GM21381 (cell line): ENCODE measurements around the gene NANOS3.

Source experiments
- ATAC-seq: cut with Tn5 transposase; IDR thresholded peaks from one replicate; pipeline ENCODE4 v1.9.1; 2021; ENCODE audit warnings: mild to moderate bottlenecking, moderate library complexity; ENCODE audit not compliant: unreplicated experiment

Gene NANOS3

GRCh38 chr19:13884726-13885591, 8.0 kb downstream of the NANOS3 start:
- ATAC-seq: no peak

DNA sequence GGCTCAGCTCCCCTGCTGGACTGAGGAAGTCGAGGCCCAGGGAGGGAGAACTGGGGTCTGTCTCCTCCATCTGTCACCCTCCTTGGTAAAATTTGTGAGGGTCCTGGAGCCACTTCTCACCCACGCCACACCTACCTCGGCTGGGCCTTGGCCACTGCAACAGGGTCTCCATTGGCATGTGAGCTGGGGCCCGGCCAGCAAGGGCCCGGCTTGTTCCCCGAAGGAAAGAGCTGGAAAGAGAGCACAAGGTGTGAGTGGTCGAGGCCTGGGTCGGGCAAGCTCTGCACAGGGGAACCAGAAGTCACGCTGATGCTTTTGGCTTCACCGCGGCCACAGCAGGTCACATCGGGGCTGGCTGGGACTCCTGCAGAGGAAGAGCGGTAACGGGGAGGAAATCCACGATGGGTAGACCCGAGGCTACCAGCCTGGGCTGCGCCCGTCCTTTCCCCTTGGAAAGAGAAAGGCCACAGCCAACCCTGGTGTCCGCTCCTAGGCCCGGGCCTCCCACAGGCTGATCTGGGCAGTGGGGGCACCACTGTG, 9.0 kb downstream of the NANOS3 start:
- ATAC-seq: no peak

- no peak for ATAC-seq
Measured at GRCh38 chr19:13887018-13887436, 10.1 kb downstream of the NANOS3 start.

GRCh38 chr19:13887517-13887916, 10.6 kb downstream of the NANOS3 start:
- ATAC-seq: no peak

DNA sequence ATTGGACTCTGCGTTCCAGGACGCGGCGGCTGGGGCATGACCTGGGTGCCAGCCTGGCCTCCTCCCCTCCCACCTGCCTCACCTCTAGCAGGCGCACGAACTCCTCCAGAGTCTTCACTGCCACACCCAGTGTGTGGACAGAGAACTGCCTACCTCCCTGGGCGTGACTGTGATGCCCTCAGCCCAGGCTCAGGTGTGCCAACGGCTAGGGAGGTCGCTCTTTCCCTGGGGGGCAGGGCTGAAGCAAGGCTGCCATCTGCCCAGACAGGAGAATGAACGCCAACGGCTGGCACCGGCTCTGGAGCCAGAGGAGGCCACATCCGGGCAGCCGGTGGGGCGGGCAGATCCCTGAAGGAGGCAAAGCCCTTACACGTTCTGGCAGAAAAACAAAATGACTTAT, 11.3 kb downstream of the NANOS3 start:
- ATAC-seq: no peak

GRCh38 chr19:13890136-13890535, 13.2 kb downstream of the NANOS3 start:
- no peak for ATAC-seq

DNA sequence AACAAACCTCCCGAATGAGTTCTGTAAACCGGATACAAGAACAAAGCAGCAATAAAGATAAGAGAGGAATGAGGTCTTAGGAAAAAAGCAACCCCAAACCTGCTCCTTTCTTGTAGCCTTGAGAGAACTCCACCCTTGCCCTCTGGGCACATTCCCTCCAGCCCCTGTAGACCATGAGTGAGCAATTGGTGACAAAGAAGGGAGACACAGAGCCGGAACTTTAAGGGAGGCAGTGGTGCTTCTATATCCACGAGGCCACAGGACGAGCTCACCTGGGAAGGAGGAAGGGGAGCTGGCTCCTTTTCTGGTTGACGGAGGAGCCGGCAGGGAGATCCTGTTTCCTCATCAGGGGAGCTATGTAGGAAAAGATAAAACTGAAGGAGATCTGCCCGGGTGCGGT, 15.9 kb downstream of the NANOS3 start:
- no peak for ATAC-seq

DNA sequence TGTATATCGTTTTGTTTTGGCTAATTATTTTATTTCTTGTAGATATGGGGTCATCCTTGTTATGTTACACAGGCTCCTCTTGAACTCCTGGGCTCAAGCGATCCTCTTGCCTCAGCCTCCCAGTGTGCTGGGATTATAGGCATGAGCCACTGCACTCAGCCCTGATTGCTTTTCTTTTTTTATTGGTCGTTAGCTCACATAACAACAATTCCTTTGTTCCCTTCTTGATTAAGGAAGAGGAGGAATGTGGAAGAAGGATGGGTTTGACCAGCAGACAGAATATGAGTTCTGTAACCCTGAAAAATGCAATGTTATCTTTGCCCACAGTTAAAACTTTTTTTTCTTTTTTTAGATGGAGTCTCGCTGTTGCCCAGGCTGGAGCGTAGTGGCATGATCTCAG, 17.6 kb downstream of the NANOS3 start:
- no peak for ATAC-seq

DNA sequence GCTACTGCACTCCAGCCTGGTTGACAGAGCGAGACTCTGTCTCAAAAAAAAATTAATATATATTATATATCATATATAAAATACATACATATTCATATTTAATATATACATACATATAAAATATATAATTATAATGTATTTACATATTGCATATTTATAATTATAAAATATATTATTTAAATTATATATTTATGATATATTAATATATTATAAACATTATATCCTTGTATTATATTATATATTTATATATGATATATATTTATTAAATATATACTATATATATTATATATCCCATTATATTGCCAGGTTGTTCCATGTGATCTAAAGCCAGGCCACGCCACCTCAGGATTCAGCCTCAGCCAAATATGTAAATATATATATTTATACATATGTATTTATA, 19.3 kb downstream of the NANOS3 start:
- ATAC-seq: no peak

- ATAC-seq: no peak
Measured at GRCh38 chr19:13899393-13899792, 22.5 kb downstream of the NANOS3 start.

DNA sequence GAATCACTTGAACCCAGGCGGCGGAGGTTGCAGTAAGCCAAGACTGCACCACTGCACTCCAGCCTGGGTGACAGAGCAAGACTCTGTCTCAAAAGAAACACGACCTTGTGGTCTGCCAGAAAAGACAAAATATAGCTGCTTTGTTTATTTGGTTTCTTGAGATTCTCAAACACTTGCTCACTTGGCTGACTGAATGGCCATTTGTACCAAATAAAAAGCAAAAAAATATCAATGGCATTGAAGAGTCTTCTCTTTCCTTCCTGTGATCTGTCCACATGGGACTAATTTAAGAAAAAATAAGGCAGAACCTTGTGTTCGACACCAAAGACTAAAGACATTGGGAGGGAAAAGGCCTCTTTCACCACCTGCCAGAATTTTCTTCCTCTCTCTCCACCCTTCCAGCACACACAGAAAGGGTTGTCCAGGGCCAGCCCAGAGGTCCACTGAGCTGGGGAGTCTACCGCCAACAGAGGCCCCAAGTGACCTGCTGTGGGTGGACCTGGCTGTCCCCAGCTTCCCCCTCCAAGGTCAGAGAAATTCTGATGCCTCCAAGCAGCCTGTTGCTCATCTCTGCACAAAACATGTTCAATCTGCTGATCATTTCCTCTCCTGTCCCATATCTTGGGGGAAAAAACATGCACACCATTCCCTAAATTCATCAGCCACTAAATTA, 23.1 kb downstream of the NANOS3 start:
- ATAC-seq: no peak

DNA sequence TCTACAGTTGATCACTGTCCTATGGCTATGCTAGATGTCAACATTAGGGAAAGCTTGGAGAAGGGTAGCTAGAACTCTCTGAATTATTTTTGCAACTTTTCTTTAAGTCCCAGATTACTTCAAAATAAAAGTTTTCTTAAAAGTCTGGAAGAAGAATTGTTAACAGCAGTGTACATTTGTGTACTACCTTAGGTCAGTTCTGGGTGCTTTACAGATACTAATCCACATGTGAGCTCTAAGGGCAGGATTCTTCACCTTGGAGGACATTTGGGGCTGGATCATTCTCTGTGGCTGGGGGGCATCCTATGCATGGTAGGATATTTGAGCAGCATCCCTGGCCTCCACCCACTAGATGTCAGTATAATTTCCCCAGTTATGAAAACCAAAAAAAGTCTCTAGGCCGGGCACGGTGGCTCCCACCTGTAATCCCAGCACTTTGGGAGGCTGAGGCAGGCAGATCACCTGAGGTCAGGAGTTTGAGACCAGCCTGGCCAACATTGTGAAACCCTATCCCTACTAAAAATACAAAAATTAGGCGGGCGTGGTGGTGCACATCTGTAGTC, 26.1 kb downstream of the NANOS3 start:
- no peak for ATAC-seq

- ATAC-seq: peak; percentile 92
Measured at GRCh38 chr19:13905634-13906520, 28.9 kb downstream of the NANOS3 start, which contains the start of the genes BRME1 and CC2D1A. Gene BRME1 (minus strand): TSS chr19:13906117. CDS start chr19:13904892, 1,225 bp downstream. Gene CC2D1A (plus strand): TSS chr19:13906201. CDS start chr19:13906442, 241 bp downstream.

DNA sequence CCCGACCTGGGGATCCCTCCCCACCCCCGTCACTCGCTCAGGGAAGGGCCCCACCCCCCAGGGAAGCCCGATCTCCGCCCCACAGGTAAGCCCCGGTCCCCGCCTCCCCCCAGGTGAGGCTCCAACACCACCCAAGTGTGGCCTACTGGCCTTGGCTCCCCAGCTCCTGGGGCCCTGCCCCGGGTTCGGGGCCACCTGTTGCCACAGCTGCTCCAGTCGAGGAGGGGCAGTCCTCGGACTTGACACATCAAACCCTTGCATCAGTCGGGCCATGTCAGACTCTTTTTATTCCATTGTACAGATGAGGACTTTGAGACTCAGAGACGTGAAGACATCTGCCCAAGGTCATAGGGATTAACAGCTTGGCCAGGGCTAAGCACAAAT, 29.6 kb downstream of the NANOS3 start:
- ATAC-seq: no peak

- no peak for ATAC-seq
Measured at GRCh38 chr19:13906910-13907309, 30.0 kb downstream of the NANOS3 start.

GRCh38 chr19:13908674-13909073, 31.7 kb downstream of the NANOS3 start:
- ATAC-seq: no peak

GRCh38 chr19:13909430-13909829, 32.5 kb downstream of the NANOS3 start:
- no peak for ATAC-seq

DNA sequence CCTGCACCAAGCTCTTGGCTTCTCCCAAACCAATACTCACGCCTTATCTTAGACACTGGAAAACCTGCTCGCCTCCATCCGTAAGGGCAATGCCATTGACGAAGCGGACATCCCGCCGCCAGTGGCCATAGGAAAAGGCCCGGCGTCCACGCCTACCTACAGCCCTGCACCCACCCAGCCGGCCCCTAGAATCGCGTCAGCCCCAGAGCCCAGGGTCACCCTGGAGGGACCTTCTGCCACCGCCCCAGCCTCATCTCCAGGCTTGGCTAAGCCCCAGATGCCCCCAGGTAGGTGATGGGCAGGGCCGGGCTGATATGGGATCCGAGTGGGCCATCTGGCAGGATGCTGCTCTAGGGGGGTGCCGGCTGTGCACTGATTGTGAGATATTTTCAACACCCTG, 36.4 kb downstream of the NANOS3 start:
- no peak for ATAC-seq

GRCh38 chr19:13914777-13915176, 37.8 kb downstream of the NANOS3 start:
- ATAC-seq: no peak

- no peak for ATAC-seq
Measured at GRCh38 chr19:13917888-13918406, 41.0 kb downstream of the NANOS3 start.
